Gastrocnemius medialis (tissue), 4 donors: ENCODE results near the gene MFRP.

Experiments
- POLR2A ChIP-seq, 2 donors: fragments of 450-650 bp; IDR thresholded peaks; one replicate each; pipeline ENCODE4 v1.6.1; 2017; ENCODE audit warnings: antibody characterized with exemption in 2 of 2, mild to moderate bottlenecking in 2 of 2, moderate library complexity in 2 of 2
- TF ChIP-seq, protein P1 (sequence below), 5 experiments: fragments of 450-650 bp in 3 of 5; fragments of 200-600 bp in 2 of 5; sonication (generic) in 2 of 5; IDR thresholded peaks in 4 of 5; conservative IDR thresholded peaks in 1 of 5; 1 replicate in 4 of 5; 2 replicates in 1 of 5; pipeline ENCODE4 v1.5.1; 2016 to 2019; ENCODE audit warnings: antibody characterized with exemption in 5 of 5, mild to moderate bottlenecking in 3 of 5, moderate library complexity in 3 of 5

GRCh38 chr11:119347940-119348605 is 1.6 kb upstream of the MFRP start:
- TF ChIP-seq, protein P1, sequence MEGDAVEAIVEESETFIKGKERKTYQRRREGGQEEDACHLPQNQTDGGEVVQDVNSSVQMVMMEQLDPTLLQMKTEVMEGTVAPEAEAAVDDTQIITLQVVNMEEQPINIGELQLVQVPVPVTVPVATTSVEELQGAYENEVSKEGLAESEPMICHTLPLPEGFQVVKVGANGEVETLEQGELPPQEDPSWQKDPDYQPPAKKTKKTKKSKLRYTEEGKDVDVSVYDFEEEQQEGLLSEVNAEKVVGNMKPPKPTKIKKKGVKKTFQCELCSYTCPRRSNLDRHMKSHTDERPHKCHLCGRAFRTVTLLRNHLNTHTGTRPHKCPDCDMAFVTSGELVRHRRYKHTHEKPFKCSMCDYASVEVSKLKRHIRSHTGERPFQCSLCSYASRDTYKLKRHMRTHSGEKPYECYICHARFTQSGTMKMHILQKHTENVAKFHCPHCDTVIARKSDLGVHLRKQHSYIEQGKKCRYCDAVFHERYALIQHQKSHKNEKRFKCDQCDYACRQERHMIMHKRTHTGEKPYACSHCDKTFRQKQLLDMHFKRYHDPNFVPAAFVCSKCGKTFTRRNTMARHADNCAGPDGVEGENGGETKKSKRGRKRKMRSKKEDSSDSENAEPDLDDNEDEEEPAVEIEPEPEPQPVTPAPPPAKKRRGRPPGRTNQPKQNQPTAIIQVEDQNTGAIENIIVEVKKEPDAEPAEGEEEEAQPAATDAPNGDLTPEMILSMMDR (IDR thresholded peaks at IDR 0.05 in 4 of 5, conservative IDR thresholded peaks at IDR 0.05 in 1 of 5) = no peak
- TF ChIP-seq POLR2A (IDR thresholded peaks at IDR 0.05) = no peak
